ENCODE results near the gene RNF220. TPM values are rescaled to one million over a fixed set of nuclear protein-coding genes. Genes with fewer than 3 reads are reported as not detected.

The RNF220 gene
- total RNA-seq, 2 experiments from 2014 or later, result 81.8 to 94.1 TPM

DNA sequence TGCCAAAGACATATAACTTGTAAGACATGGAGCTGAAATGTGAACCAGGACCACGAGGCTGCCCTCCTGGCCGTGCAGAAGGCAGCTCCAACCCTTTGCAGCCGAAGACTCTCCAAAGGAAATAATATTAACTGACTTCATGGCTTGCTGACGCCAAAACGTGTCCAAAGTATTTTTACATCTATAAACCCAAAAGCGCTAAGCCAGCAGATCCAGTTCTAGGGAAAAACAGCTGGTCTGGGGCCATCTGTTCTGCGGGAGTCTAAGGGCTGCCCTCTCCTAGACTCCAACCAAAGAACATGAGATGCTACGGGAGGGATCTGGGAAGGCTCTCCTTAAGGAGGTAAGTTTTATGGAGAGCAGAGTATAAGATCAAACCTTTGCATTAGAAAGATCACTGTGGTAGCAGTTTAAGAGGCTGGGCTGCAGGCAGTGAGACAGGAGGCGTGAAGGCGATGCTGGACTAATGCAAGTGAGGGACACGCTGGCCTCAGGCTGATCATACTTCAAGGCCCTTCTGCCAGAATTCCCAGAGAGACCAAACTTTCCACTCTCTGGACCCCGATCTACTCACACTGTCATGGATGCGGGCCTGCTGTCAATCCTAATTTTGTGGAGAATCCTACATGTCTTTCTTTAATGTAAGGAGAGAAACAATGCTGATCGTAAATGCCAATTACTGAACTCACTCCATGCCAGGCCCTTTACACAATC is 268.1 kb downstream of the RNF220 start:
- Mint-ChIP-seq H3K27me3 (no peaks in the 10 kb centered on the region), H3K4me1 (peaks cover 32% of the 10 kb centered on the region), H3K27ac (peak overlapping the region; percentile 54), H3K9me3 (ENCODE audit: low read depth) (no peaks in the 10 kb centered on the region), H3K4me3 (peak overlapping the region; percentile 78), H3K36me3 (no peaks in the 10 kb centered on the region)
- DNase-seq, result no peak
- no peak for ATAC-seq
- CTCF ChIA-PET, result interaction anchor here (0.6 to 6.2 kb wide), 10 partner anchors 9 to 80 kb away, joined by 3 to 49 read pairs (median 5); partner anchors contain the start of gene RNU5D-1

DNA sequence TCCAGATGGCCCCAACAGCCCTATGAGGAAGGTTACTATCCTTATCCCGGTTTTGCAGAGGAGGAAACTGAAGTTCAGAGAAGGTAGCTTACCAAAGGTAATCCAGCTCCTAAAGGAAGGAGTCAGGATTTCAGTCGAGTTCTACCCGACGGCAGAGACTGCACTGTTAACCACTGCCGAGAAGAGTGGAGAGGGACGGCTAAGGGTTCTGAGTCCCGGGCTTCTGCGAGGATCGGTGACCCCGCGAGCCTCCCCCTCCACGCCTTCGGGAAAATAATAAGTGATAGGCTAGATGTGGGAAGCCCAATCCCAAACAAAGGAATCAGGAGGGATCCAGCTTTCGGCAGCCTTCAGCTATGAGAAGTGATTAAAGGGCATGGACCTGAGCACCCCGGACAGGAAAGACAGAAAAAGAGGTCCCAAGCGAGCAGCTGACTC is 268.6 kb downstream of the RNF220 start:
- ATAC-seq (no peak), DNase-seq (no peak)
- Mint-ChIP-seq H3K27ac (peak overlapping the region; percentile 54), H3K27me3 (no peaks in the 10 kb centered on the region), H3K4me1 (peaks cover 32% of the 10 kb centered on the region), H3K9me3 (ENCODE audit: low read depth) (no peaks in the 10 kb centered on the region), H3K36me3 (no peaks in the 10 kb centered on the region), H3K4me3 (peak overlapping the region; percentile 78)
- CTCF ChIA-PET, result interaction anchor here (0.7 to 6.2 kb wide), 14 partner anchors 9 to 456 kb away, joined by 3 to 49 read pairs (median 4); partner anchors contain the start of gene RNU5D-1

DNA sequence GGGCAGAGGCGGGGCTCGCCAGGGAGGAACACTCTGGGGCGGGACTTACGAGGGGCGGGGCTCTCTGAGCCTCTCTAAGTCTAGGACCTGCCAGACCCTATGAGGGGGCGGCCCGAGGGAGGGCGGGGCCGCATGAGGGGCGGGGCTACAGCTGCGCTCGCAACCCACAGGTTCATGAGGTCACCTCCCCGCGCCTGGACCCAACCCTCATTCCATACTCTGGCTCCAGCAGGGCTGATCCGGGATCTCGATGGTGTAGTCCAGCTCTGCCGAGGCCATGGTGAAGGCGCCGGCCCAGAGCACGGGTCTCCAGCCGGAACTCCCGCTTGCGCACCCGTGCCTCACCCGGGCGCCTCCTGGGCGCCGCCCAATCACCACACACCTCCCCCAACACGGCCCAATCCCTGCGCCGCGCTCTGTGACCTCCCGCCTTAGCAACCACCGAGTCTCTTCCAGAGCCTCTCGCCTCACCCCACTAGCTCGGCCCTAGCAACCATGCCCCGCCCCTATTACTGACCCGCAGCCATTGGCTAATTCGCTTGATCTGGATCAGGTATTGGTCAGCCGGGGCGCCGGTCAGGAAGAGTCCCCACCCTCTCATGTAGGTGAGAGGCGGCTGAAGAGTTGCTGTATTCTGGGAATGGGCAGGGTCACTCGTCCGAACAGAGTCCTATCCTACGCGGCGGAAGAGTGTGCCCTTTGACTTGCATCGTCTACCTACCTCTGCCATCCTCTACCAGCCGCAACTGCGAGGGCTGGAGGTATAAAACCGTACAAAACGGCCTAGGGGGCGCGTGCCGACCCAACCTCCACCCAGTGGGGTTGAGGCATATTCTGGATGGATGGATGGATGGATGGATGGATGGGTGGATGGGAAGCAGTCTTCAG is 269.3 kb downstream of the RNF220 start, which contains the start of the genes ARMH1 and TMEM53:
Gene ARMH1, plus strand, starts transcription at position 602 of the 888 bp plus-strand sequence. CDS start 14,984 bp downstream, outside the sequence.
Gene TMEM53, minus strand, starts transcription at position 369 of the 888 bp plus-strand sequence. Its CDS starts 90 bp downstream, at position 279.
- no peaks in the 10 kb centered on the region for H3K9me3 Mint-ChIP-seq (ENCODE audit: low read depth)
- ATAC-seq (peak; percentile 96), DNase-seq (peak; percentile 100)
- CTCF ChIA-PET, result interaction anchor here (0.7 to 6.2 kb wide), 19 partner anchors 10 to 665 kb away, joined by 3 to 49 read pairs (median 4); partner anchors contain the start of gene RNU5D-1
- H3K36me3 Mint-ChIP-seq, result no peaks in the 10 kb centered on the region
- H3K27me3 Mint-ChIP-seq, result no peaks in the 10 kb centered on the region
- H3K4me1 Mint-ChIP-seq, result peaks cover 32% of the 10 kb centered on the region
- H3K27ac Mint-ChIP-seq, result peak within 1 kb of the TSS; percentile 90
- peak within 1 kb of the TSS; percentile 78 for H3K4me3 Mint-ChIP-seq

DNA sequence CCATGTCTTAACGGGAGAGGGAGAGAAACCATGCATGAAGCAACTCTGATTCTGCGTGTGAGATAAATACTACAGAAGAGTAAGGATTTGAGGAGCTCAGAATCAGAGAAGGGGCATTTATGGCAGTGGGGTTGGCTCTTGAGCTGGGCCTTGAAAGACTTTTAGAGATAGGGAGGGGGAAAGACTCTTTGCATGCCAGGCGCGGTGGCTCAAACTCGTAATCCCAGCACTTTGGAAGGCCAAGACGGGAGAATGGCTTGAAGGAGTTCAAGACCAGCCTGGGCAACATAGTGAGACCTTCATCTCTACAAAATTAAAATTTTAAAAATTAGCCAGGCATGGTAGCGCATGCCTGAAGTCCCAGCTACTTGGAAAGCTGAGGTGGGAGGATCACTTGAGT is 270.1 kb downstream of the RNF220 start:
- H3K9me3 Mint-ChIP-seq (ENCODE audit: low read depth), result no peaks in the 10 kb centered on the region
- no peaks in the 10 kb centered on the region for H3K36me3 Mint-ChIP-seq
- no peaks in the 10 kb centered on the region for H3K27me3 Mint-ChIP-seq
- ATAC-seq (no peak), DNase-seq (no peak)
- peaks cover 32% of the 10 kb centered on the region for H3K4me1 Mint-ChIP-seq
- peak overlapping the region; percentile 78 for H3K4me3 Mint-ChIP-seq
- peak overlapping the region; percentile 90 for H3K27ac Mint-ChIP-seq
- CTCF ChIA-PET, result interaction anchor here (0.7 to 6.2 kb wide), 13 partner anchors 11 to 664 kb away, joined by 3 to 49 read pairs (median 4); no protein-coding TSS in a partner anchor

DNA sequence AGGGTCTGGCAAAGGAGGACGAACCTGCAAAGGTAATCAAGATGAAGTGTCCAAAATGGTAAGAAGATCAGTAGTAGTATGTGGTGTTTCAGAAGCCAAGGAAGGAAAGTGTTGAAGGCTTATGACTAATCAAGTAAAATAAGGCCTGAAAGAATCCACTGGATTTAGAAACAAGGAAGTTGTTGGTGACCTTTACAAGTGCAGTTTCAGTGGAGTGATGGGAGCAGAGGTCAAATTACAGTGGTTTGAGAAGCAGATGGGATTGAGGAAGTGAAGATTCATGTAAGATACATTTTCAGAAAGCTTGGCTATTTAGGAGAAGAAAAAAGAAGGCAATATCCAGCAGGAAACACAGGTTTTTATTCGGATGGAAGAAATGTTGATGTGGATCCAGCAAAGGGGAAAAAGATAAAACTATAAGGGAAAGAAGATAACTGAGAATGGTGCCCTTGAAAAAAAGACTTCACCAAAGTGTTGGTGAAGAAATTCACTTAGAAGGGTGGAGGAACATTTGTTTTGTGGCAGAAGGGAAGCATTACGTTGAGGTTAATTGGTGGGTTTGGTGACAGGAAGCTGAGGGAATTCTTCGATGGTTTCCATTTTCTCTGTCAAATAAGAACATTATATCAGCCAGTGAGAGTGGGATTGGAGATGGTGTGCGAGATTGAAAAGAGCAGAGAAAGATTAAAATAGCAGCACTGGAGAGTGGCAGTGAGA is 271.6 kb downstream of the RNF220 start:
- H3K36me3 Mint-ChIP-seq, result no peaks in the 10 kb centered on the region
- CTCF ChIA-PET, result interaction anchor here (1.6 to 3.7 kb wide), 3 partner anchors 9 to 22 kb away, joined by 3 to 18 read pairs (median 8); no protein-coding TSS in a partner anchor
- H3K27ac Mint-ChIP-seq, result no peak overlapping the region
- no peaks in the 10 kb centered on the region for H3K27me3 Mint-ChIP-seq
- ATAC-seq (no peak), DNase-seq (no peak)
- H3K4me1 Mint-ChIP-seq, result peaks cover 26% of the 10 kb centered on the region
- no peak overlapping the region for H3K4me3 Mint-ChIP-seq
- H3K9me3 Mint-ChIP-seq (ENCODE audit: low read depth), result no peaks in the 10 kb centered on the region

DNA sequence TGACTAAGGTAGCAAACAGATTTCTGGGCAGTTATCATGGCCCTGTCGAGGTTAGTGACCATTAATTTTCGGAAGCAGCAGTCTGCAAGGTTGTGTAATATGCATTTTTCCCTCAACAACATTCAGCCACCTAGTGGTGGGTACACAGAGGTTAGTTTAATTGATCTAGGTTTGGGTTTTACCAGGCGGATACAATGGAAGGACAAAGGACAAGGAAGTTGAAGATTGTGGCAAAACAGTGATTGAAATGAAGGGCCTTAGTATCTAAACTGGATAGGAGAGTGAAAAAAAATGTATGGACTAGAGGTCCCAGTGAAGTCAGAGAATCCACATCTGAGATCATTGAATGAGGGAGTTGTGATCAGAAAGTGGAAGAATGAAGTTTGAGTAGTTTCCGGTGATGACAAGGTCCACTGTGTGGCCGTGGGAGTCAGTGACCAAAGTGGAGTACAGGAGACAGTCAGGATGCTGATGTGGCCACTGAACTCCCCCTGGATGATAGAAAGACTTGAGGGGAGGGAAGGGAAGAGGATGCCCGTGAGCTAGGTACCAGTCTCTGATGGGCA is 272.2 kb downstream of the RNF220 start:
- CTCF ChIA-PET, result interaction anchor here (3.7 kb wide), 1 partner anchor 8 kb away, joined by 18 read pairs; no protein-coding TSS in a partner anchor
- Mint-ChIP-seq H3K4me1 (peaks cover 21% of the 10 kb centered on the region), H3K27me3 (no peaks in the 10 kb centered on the region), H3K4me3 (no peak overlapping the region), H3K36me3 (no peaks in the 10 kb centered on the region), H3K27ac (no peak overlapping the region), H3K9me3 (ENCODE audit: low read depth) (no peaks in the 10 kb centered on the region)
- DNase-seq (no peak), ATAC-seq (no peak)

DNA sequence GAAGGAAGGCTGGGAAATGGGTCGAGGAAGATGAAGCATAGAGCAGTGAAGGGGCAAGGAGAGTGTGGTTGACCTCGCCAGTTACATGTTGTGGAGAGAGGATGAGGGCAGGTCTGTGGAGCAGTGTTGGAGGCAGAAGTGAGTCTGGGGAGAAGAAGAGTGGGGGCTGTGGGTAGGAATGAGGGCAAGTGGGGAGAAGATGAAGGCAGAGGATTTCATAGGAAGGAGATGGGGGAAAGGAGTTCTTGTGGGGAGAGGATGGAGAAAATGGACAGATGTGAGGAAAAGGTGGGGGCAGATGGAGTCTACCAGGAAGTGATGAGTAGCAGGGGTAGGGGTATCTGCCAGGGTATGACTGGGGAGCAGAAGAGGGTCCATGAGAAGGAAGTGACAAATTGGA is 273.1 kb downstream of the RNF220 start:
- ATAC-seq, result no peak
- Mint-ChIP-seq H3K27ac (no peak overlapping the region), H3K9me3 (ENCODE audit: low read depth) (no peaks in the 10 kb centered on the region), H3K36me3 (no peaks in the 10 kb centered on the region), H3K4me3 (no peak overlapping the region), H3K4me1 (peaks cover 13% of the 10 kb centered on the region), H3K27me3 (no peaks in the 10 kb centered on the region)
- CTCF ChIA-PET, result no interaction called here
- DNase-seq, result no peak

DNA sequence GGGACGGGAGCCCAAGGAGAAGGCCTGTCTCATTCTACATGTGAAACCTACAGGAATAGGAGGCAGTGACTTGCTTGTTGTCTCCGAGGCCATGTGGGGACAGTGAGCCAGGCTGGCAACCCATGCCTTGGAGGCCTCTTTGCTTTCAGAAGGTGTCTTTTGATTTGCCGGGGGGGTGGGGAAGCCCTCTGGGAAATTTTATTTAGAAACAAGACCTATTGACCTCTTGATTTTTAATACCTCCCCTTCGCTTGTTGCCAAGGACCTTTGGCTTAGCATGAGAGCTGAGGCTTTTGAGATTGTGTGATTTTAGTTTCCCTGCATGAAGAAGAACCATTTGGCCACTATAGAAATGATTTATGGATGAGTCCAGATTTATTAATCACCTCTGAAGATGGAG is 273.6 kb downstream of the RNF220 start:
- Mint-ChIP-seq H3K36me3 (no peaks in the 10 kb centered on the region), H3K4me1 (peaks cover 8% of the 10 kb centered on the region), H3K9me3 (ENCODE audit: low read depth) (no peaks in the 10 kb centered on the region), H3K27me3 (no peaks in the 10 kb centered on the region), H3K4me3 (no peak overlapping the region), H3K27ac (no peak overlapping the region)
- ATAC-seq, result no peak
- no peak for DNase-seq
- CTCF ChIA-PET, result no interaction called here

DNA sequence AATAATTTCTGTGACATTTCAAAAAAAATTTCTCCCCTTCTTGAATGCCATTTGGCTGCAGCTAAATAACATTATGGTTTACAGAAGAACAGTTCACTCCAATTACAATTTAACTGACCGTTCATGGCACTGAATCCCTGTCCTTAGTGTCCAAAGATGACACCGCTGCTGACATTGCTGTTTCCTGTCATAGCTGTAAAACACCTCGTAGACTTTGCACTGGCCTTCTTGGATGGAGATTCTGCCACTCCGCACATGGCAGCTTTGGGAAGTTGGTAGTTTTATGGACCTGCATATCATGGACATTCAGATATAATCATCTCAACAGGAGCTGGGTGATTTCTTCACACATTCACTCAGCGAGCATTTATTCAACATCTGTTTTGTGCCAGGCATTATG is 274.4 kb downstream of the RNF220 start:
- ATAC-seq (no peak), DNase-seq (no peak)
- Mint-ChIP-seq H3K36me3 (no peaks in the 10 kb centered on the region), H3K4me3 (no peak overlapping the region), H3K9me3 (ENCODE audit: low read depth) (no peaks in the 10 kb centered on the region), H3K27ac (no peak overlapping the region), H3K4me1 (peaks cover 15% of the 10 kb centered on the region), H3K27me3 (no peaks in the 10 kb centered on the region)
- CTCF ChIA-PET, result no interaction called here

DNA sequence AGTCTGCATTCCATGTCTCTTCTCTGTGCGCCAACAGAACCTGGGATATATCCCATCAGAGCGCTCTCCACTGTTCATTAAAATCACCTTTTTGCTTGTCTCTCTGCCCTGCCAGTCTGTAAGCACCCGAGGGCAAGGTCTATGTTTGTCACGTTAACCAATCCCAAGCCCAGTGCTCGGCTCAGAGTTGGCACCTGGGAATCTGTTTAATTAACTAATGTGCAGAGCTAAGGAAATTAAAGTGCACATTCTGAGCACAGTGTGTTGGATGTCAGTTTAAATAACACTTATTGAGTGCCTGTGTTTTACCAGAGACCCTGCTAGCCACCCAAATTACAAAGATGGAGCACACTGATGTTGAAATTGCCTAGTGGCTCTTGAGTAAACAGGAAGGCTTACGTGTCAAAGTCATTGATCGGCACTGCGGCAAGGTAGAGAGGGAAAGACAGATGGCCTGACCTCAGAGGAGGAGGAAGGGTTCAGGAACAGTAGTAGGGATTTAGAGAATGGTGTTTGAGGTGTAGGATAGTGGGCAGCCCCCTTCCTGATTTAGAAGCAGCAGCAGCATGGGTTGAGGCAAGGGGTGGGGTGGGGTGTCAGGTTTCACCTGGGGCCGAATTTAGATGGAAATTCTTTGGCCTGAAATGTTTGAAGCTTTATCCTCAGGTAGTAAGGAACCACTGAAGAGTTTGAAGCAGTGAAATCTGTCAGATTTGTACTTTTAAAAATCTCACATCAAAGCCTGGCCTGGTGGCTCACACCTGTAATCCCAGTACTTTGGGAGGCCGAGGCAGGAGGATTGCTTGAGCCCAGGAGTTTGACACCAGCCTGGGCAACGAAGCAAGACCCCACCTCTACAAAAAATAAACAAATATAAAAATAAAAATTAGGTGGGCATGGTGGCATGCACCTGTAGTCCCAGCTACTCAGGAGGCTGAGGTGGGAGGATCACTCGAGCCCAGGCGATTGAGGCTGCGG is 277.1 kb downstream of the RNF220 start:
- CTCF ChIA-PET, result no interaction called here
- peaks cover 15% of the 10 kb centered on the region for H3K4me1 Mint-ChIP-seq

DNA sequence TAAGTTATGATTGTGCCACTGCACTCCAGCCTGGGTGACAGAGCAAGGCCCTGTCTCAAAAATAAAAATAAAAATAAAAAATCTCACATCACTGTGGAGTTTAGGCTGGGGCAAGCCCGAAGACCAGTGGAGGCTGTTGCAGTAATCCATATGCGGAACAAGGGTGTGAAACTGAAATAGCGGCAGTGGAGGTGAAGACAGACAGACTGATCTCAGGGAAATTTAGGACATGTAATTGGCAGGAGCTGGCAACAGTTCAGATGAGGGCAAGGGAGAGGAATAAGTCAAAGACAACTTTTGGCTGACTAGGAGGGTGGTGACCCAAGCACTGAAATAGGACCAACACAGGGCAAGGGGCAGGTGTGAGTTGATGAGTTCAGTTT is 277.8 kb downstream of the RNF220 start:
- CTCF ChIA-PET, result interaction anchor here (1.2 kb wide), 1 partner anchor 26 kb away, joined by 3 read pairs; no protein-coding TSS in a partner anchor
- peaks cover 15% of the 10 kb centered on the region for H3K4me1 Mint-ChIP-seq
- H3K36me3 Mint-ChIP-seq, result no peaks in the 10 kb centered on the region
- DNase-seq (no peak), ATAC-seq (no peak)
- H3K4me3 Mint-ChIP-seq, result no peak overlapping the region
- H3K9me3 Mint-ChIP-seq (ENCODE audit: low read depth), result no peaks in the 10 kb centered on the region
- H3K27ac Mint-ChIP-seq, result no peak overlapping the region
- H3K27me3 Mint-ChIP-seq, result no peaks in the 10 kb centered on the region

More for the DNA sequence above, 277.1 kb downstream of the RNF220 start:
- Mint-ChIP-seq H3K36me3 (no peaks in the 10 kb centered on the region), H3K9me3 (ENCODE audit: low read depth) (no peaks in the 10 kb centered on the region), H3K27me3 (no peaks in the 10 kb centered on the region), H3K4me3 (no peak overlapping the region), H3K27ac (no peak overlapping the region)
- no peak for ATAC-seq
- DNase-seq, result no peak

Data from activated CD8-positive, alpha-beta memory T cell treated with anti-CD3 and anti-CD28 coated beads, Interleukin-2, amount 10 ng/mL, durations not matched to agents 7 days and 5 days (primary cell).